ACHN (cell line): ENCODE data around the gene NPS.

Experiments used
- DNase-seq: peaks from one replicate; pipeline ENCODE4 v3.0.0-alpha.2; 2015
- in situ Hi-C: cut with HindIII; loops from 2 replicates; pipeline ENCODE4 v1.10.0; 2017; ENCODE audit warnings: low sequenced_read_pairs, low pct_ligation_motif_present, low pct_unique_long_range_greater_than_20kb

NPS gene

GRCh38 chr10:127550861-127551260, 1.8 kb downstream of the NPS start:
- in situ Hi-C loops: no loop called here
- DNase-seq: no peak

- no peak for DNase-seq
- in situ Hi-C loops: no loop called here
These were observed 3.3 kb downstream of the NPS start for GRCh38 chr10:127552446-127552845.

- DNase-seq: no peak
- in situ Hi-C loops: no loop called here
These were observed 4.3 kb downstream of the NPS start for GRCh38 chr10:127553417-127553816.

GRCh38 chr10:127556916-127557315, 7.8 kb downstream of the NPS start:
- DNase-seq: peak; percentile 60
- in situ Hi-C loops: no loop called here

- in situ Hi-C loops: no loop called here
- DNase-seq: no peak
These were observed 12.5 kb downstream of the NPS start for GRCh38 chr10:127561647-127562046.

- DNase-seq: peak; percentile 49
- in situ Hi-C loops: no loop called here
These were observed 14.8 kb downstream of the NPS start for GRCh38 chr10:127563718-127564553.

- DNase-seq: no peak
- in situ Hi-C loops: no loop called here
These were observed 15.5 kb downstream of the NPS start for GRCh38 chr10:127564644-127565043.

GRCh38 chr10:127565583-127565982, 16.5 kb downstream of the NPS start:
- in situ Hi-C loops: no loop called here
- no peak for DNase-seq

- no peak for DNase-seq
- in situ Hi-C loops: no loop called here
These were observed 20.1 kb downstream of the NPS start for GRCh38 chr10:127569210-127569609.

GRCh38 chr10:127570036-127570435, 20.9 kb downstream of the NPS start:
- DNase-seq: no peak
- in situ Hi-C loops: no loop called here

- in situ Hi-C loops: no loop called here
- no peak for DNase-seq
These were observed 22.3 kb downstream of the NPS start for GRCh38 chr10:127571386-127571785.

- no peak for DNase-seq
- in situ Hi-C loops: no loop called here
These were observed 26.9 kb downstream of the NPS start for GRCh38 chr10:127576051-127576450.

- in situ Hi-C loops: no loop called here
- DNase-seq: no peak
These were observed 27.6 kb downstream of the NPS start for GRCh38 chr10:127576740-127577161.

GRCh38 chr10:127577376-127578258, 28.5 kb downstream of the NPS start:
- in situ Hi-C loops: no loop called here

GRCh38 chr10:127578259-127578960, 29.3 kb downstream of the NPS start:
- DNase-seq: peak; percentile 86
- in situ Hi-C loops: no loop called here

More at GRCh38 chr10:127577376-127578258, 28.5 kb downstream of the NPS start:
- DNase-seq: peak; percentile 68

- in situ Hi-C loops: no loop called here
- DNase-seq: peak; percentile 96
These were observed 29.8 kb downstream of the NPS start for GRCh38 chr10:127578961-127579305.

- DNase-seq: peak; percentile 98
- in situ Hi-C loops: no loop called here
These were observed 30.5 kb downstream of the NPS start for GRCh38 chr10:127579640-127580039.

- in situ Hi-C loops: no loop called here
- DNase-seq: no peak
These were observed 31.7 kb downstream of the NPS start for GRCh38 chr10:127580822-127581221.

- in situ Hi-C loops: no loop called here
- no peak for DNase-seq
These were observed 36.5 kb downstream of the NPS start for GRCh38 chr10:127585519-127586023.
